K562 treated with DMSO at 1 percent for 48 hours (cell line): ENCODE data around the gene CLCN2. TPM values are rescaled to one million over a fixed set of nuclear protein-coding genes. Genes with fewer than 3 reads are reported as not detected.

ENCODE experiments used
- total RNA-seq: library from RNA; unstranded; fragments of 300-600 nt; gene quantifications from 2 replicates; pipeline ENCODE4 v1.2.3, GENCODE V29; 2022; ENCODE audit warnings: low replicate concordance; ENCODE audit errors: extremely low read depth

The CLCN2 gene
- not detected in 2 replicates for total RNA-seq

GRCh38 chr3:184361532-184361931, at the start of gene CLCN2, which contains the start of gene POLR2H:
Gene CLCN2, minus strand, starts transcription at chr3:184361605. Its CDS starts 126 bp downstream, at chr3:184361479.
Gene POLR2H, plus strand, starts transcription at chr3:184361710. Its CDS starts 1,783 bp downstream, at chr3:184363493.

GRCh38 chr3:184379358-184380184, 18.2 kb upstream of the CLCN2 start, which contains the start of gene CHRD:
Gene CHRD, plus strand, starts transcription at chr3:184380054. Its CDS starts 265 bp downstream, at chr3:184380319.

GRCh38 chr3:184377882-184378445, 16.6 kb upstream of the CLCN2 start, which contains the start of gene THPO:
Gene THPO, minus strand, starts transcription at chr3:184378207. Its CDS starts 1,948 bp downstream, at chr3:184376259.

GRCh38 chr3:184337399-184337714, 24.0 kb downstream of the CLCN2 start, which contains the start of gene FAM131A:
Gene FAM131A, plus strand, starts transcription at chr3:184337600. Its CDS starts 31 bp downstream, at chr3:184337631.

GRCh38 chr3:184314363-184314699, 47.1 kb downstream of the CLCN2 start, which contains the start of gene EIF4G1:
Gene EIF4G1, plus strand, starts transcription at chr3:184314606. Its CDS starts 1,191 bp downstream, at chr3:184315797.

GRCh38 chr3:184298759-184299487, 62.5 kb downstream of the CLCN2 start, which contains the start of gene PSMD2:
Gene PSMD2, plus strand, starts transcription at chr3:184299241. Its CDS starts 26 bp downstream, at chr3:184299267.

Other genes starting within 250 kb of the CLCN2 start
- not detected in 2 replicates for gene EIF2B5, start 226.2 kb downstream of the CLCN2 start, total RNA-seq
- not detected in 2 replicates for gene DVL3, start 206.2 kb downstream of the CLCN2 start, total RNA-seq
- gene AP2M1, start 186.8 kb downstream of the CLCN2 start, total RNA-seq = 892 TPM in 1 of 2 replicates, not detected in the other
- not detected in 2 replicates for gene ABCF3, start 175.4 kb downstream of the CLCN2 start, total RNA-seq
- not detected in 2 replicates for gene VWA5B2, start 132.0 kb downstream of the CLCN2 start, total RNA-seq
- gene ALG3, start 112.6 kb downstream of the CLCN2 start, total RNA-seq = not detected in 2 replicates
- gene EEF1AKMT4, start 111.9 kb downstream of the CLCN2 start, total RNA-seq = not detected in 2 replicates
- gene CAMK2N2, start 100.1 kb downstream of the CLCN2 start, total RNA-seq = not detected in 2 replicates
- not detected in 2 replicates for gene ECE2, start 85.6 kb downstream of the CLCN2 start, total RNA-seq
- gene PSMD2, start 62.4 kb downstream of the CLCN2 start, total RNA-seq = 440 TPM in 1 of 2 replicates, not detected in the other
- gene EIF4G1, start 47.0 kb downstream of the CLCN2 start, total RNA-seq = 513 TPM in 1 of 2 replicates, not detected in the other
- gene FAM131A, start 24.0 kb downstream of the CLCN2 start, total RNA-seq = not detected in 2 replicates
- not detected in 2 replicates for gene POLR2H, start 105 bp upstream of the CLCN2 start, total RNA-seq
- gene THPO, start 16.6 kb upstream of the CLCN2 start, total RNA-seq = not detected in 2 replicates
- gene CHRD, start 18.4 kb upstream of the CLCN2 start, total RNA-seq = not detected in 2 replicates
- not detected in 2 replicates for gene EPHB3, start 200.2 kb upstream of the CLCN2 start, total RNA-seq